Type B pancreatic cell (in vitro differentiated cells): ENCODE results near the gene ADH5. TPM values are rescaled to one million over a fixed set of nuclear protein-coding genes. Genes with fewer than 3 reads are reported as not detected.
A peak's percentile ranks its signal among the peaks of the same experiment; 100 is the strongest.
"Not testable (repeated sequence)": the region's sequence is repeated elsewhere in the genome, so short reads cannot be mapped to it uniquely, and the experiment has no call there.

Experiments
- DNase-seq: peaks from one replicate; pipeline ENCODE4 v3.0.0; 2021; ENCODE audit warnings: mixed read lengths; ENCODE audit not compliant: unreplicated experiment; ENCODE audit errors: extremely low spot score
- H3K27ac Mint-ChIP-seq: 2 replicates; pipeline ENCODE4 v1.8.0; 2021; ENCODE audit warnings: mild to moderate bottlenecking, mixed read lengths
- H3K27me3 Mint-ChIP-seq: 2 replicates; pipeline ENCODE4 v1.8.0; 2021; ENCODE audit warnings: mixed read lengths
- H3K36me3 Mint-ChIP-seq: 2 replicates; pipeline ENCODE4 v1.8.0; 2021; ENCODE audit warnings: mixed read lengths
- H3K4me1 Mint-ChIP-seq: one replicate; pipeline ENCODE4 v1.8.0; 2021; ENCODE audit warnings: mixed read lengths; ENCODE audit not compliant: unreplicated experiment
- H3K4me3 Mint-ChIP-seq: 2 replicates; pipeline ENCODE4 v1.8.0; 2021; ENCODE audit warnings: mild to moderate bottlenecking, mixed read lengths
- H3K9me3 Mint-ChIP-seq: 2 replicates; pipeline ENCODE4 v1.8.0; 2021; ENCODE audit warnings: mixed read lengths
- CTCF ChIP-seq: fragments of 200-600 bp; sonication (generic); conservative IDR thresholded peaks from 2 replicates; pipeline ENCODE4 v1.5.0; 2021; ENCODE audit warnings: antibody characterized with exemption, mild to moderate bottlenecking
- total RNA-seq: library from RNA; stranded (reverse); gene quantifications from 2 replicates; pipeline ENCODE4 v1.2.1, GENCODE V29; 2021; ENCODE audit warnings: low replicate concordance

Gene ADH5
- total RNA-seq, 1 donor from 2014 or later = 161 TPM

DNA sequence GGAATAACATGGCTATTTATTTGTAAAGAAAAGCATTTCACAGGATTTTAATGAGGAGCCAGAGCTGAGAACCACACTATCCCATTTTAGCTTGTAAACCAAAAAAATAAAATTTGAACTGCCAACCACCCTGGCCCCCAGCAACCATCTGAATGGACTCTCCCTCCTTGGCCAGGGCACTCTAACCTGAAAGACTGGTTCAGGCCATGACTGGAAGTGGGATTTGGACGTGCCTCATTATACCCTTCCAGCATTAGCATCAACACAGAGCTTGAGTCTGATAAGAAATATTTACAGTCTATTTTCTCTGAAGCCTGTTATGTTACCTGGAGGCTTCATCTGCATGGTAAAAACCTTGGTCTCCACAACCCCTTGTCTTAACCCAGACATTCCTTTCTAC, 63.1 kb downstream of the ADH5 start:
- DNase-seq = no peak
- Mint-ChIP-seq H3K36me3 (peaks cover 35% of the 10 kb centered on the region), H3K4me1 (peaks cover 36% of the 10 kb centered on the region), H3K9me3 (peaks cover 19% of the 10 kb centered on the region), H3K4me3 (no peak overlapping the region), H3K27me3 (no peaks in the 10 kb centered on the region), H3K27ac (no peak overlapping the region)
- no peak for TF ChIP-seq CTCF

DNA sequence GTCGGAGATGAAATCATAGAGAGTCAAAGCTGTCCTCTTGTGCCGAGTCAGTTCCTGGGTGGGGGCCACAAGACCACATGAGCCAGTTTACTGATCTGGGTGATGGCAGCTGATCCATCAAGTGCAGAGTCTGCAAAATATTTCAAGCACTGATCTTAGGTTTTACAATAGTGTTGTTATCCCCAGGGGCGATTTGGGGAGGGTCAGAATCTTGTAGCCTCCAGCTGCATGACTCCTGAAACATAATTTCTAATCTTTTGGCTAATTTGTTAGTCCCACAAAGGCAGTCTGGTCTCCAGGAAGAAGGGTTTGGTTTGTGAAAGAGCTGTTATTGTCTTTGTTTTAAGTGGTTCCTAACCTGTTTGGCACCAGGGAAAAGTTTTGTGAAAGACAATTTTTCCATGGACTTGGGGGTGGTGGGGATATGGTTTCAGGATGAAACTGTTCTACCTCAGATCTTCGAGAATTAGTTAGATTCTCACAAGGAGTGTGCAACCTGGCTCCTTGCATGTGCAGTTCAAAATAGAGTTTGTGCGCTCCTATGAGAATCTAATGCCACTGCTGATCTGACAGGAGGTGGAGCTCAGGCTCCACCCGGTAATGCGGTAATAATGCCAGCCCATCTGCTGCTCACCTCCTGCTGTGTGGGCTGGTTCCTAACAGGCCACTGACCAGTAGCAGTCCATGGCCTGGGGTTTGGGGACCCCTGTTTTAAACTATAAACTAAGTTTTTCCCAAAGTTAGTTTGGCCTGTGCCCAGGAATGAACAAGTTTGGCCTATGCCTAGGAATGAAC, 63.9 kb downstream of the ADH5 start:
- TF ChIP-seq CTCF = no peak
- Mint-ChIP-seq H3K9me3 (peaks cover 21% of the 10 kb centered on the region), H3K4me3 (peak overlapping the region; percentile 30), H3K27me3 (no peaks in the 10 kb centered on the region), H3K36me3 (peaks cover 34% of the 10 kb centered on the region), H3K27ac (peak overlapping the region; percentile 49), H3K4me1 (peaks cover 36% of the 10 kb centered on the region)
- DNase-seq = no peak

DNA sequence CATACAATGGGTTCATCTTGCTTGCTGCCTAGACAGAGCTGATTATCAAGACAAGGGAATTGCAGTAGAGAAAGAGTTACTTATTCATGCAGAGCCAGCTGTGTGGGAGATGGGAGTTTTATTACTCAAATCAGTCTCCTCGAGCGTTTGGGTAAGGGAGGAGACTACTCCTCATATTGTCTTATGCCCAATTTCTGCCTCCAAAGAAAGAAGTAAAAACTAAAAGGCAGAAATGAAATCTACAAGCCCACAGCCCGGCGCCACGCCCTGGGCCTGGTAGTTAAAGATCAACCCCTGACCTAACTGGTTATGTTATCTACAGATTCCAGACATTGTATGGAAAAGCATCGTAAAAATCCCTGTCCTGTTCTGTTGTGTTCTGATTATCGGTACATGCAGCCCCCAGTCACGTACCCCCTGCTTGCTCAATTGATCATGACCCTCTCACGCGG, 64.8 kb downstream of the ADH5 start:
- Mint-ChIP-seq H3K9me3 (peaks cover 25% of the 10 kb centered on the region), H3K36me3 (peaks cover 33% of the 10 kb centered on the region), H3K27ac (peak overlapping the region; percentile 40), H3K4me1 (peaks cover 36% of the 10 kb centered on the region)
- H3K27me3 Mint-ChIP-seq, H3K4me3 Mint-ChIP-seq, DNase-seq: not testable (repeated sequence)

GRCh38 chr4:99022566-99022965, 66.0 kb downstream of the ADH5 start:
- Mint-ChIP-seq H3K27ac (no peak overlapping the region), H3K36me3 (peaks cover 33% of the 10 kb centered on the region), H3K9me3 (peaks cover 25% of the 10 kb centered on the region), H3K27me3 (no peaks in the 10 kb centered on the region), H3K4me3 (no peak overlapping the region), H3K4me1 (peaks cover 30% of the 10 kb centered on the region)
- no peak for TF ChIP-seq CTCF
- no peak for DNase-seq

- Mint-ChIP-seq H3K9me3 (peaks cover 28% of the 10 kb centered on the region), H3K36me3 (peaks cover 33% of the 10 kb centered on the region), H3K4me3 (no peak overlapping the region), H3K4me1 (peaks cover 21% of the 10 kb centered on the region), H3K27ac (no peak overlapping the region), H3K27me3 (no peaks in the 10 kb centered on the region)
- TF ChIP-seq CTCF = no peak
- DNase-seq = no peak
These were observed 67.2 kb downstream of the ADH5 start for GRCh38 chr4:99021386-99021785.

Other genes starting within 250 kb of the ADH5 start
- 88.8 and 93.9 TPM in 2 replicates for gene EIF4E, start 159.7 kb downstream of the ADH5 start, total RNA-seq
- gene METAP1, start 93.1 kb downstream of the ADH5 start, total RNA-seq = 42.9 and 43.1 TPM in 2 replicates
- gene ADH4, start 55.5 kb upstream of the ADH5 start, total RNA-seq = 3.7 and 17.7 TPM in 2 replicates
- 5.2 and 9.8 TPM in 2 replicates for gene ADH6, start 130.5 kb upstream of the ADH5 start, total RNA-seq
- 6.4 and 22.1 TPM in 2 replicates for gene ADH1A, start 202.2 kb upstream of the ADH5 start, total RNA-seq
- gene ADH1B, start 232.6 kb upstream of the ADH5 start, total RNA-seq = 2.2 and 6.1 TPM in 2 replicates